Hepatocyte (in vitro differentiated cells): ENCODE results near the gene HPSE2. TPM values are rescaled to one million over a fixed set of nuclear protein-coding genes. Genes with fewer than 3 reads are reported as not detected.
A peak's percentile ranks its signal among the peaks of the same experiment; 100 is the strongest.

Experiments used
- DNase-seq: peaks from one replicate; pipeline ENCODE4 v3.0.0-alpha.2; 2016; ENCODE audit warnings: low spot score
- H2AFZ ChIP-seq: fragments of 200-600 bp; sonication (generic); 2 replicates; pipeline ENCODE4 v1.6.0; 2016; ENCODE audit warnings: antibody characterized with exemption, mild to moderate bottlenecking
- H3K27ac ChIP-seq: fragments of 200-600 bp; sonication (generic); 2 replicates; pipeline ENCODE4 v1.5.1; 2016; ENCODE audit warnings: mild to moderate bottlenecking
- H3K27me3 ChIP-seq: fragments of 200-600 bp; sonication (generic); 2 replicates; pipeline ENCODE4 v1.6.1; 2016
- H3K36me3 ChIP-seq: fragments of 200-600 bp; sonication (generic); replicated peaks from 2 replicates; pipeline ENCODE4 v1.5.1; 2016; ENCODE audit warnings: low read depth; ENCODE audit not compliant: insufficient read depth
- H3K4me1 ChIP-seq: fragments of 200-600 bp; sonication (generic); 2 replicates; pipeline ENCODE4 v1.5.1; 2016; ENCODE audit warnings: mild to moderate bottlenecking, moderate library complexity; ENCODE audit not compliant: insufficient read depth
- H3K4me2 ChIP-seq: fragments of 200-600 bp; sonication (generic); 2 replicates; pipeline ENCODE4 v1.6.0; 2016
- H3K4me3 ChIP-seq: fragments of 200-600 bp; sonication (generic); 2 replicates; pipeline ENCODE4 v1.5.1; 2016; ENCODE audit warnings: mild to moderate bottlenecking
- H3K79me2 ChIP-seq: fragments of 200-600 bp; sonication (generic); 2 replicates; pipeline ENCODE4 v1.6.0; 2017; ENCODE audit warnings: mild to moderate bottlenecking
- H3K9me2 ChIP-seq: fragments of 200-600 bp; sonication (generic); replicated peaks from 2 replicates; pipeline ENCODE4 v1.6.0; 2017; ENCODE audit warnings: mild to moderate bottlenecking; ENCODE audit not compliant: insufficient read depth
- H3K9me3 ChIP-seq: fragments of 200-600 bp; sonication (generic); 2 replicates; pipeline ENCODE4 v1.5.1; 2016; ENCODE audit warnings: low read depth, mild to moderate bottlenecking
- H4K20me1 ChIP-seq: fragments of 200-600 bp; sonication (generic); 2 replicates; pipeline ENCODE4 v1.6.0; 2016; ENCODE audit warnings: mild to moderate bottlenecking; ENCODE audit not compliant: insufficient read depth, poor library complexity, severe bottlenecking
- CTCF ChIP-seq: fragments of 200-600 bp; sonication (generic); IDR thresholded peaks from 2 replicates; pipeline ENCODE4 v1.5.1; 2016; ENCODE audit warnings: antibody characterized with exemption, mild to moderate bottlenecking; ENCODE audit not compliant: poor library complexity
- EZH2 ChIP-seq: fragments of 200-600 bp; sonication (generic); IDR thresholded peaks from 2 replicates; pipeline ENCODE4 v1.6.1; 2016; ENCODE audit warnings: antibody characterized with exemption, mild to moderate bottlenecking, borderline replicate concordance
- EZH2phosphoT487 ChIP-seq: fragments of 200-600 bp; sonication (generic); IDR thresholded peaks from one replicate; pipeline ENCODE4 v1.6.1; 2018; ENCODE audit warnings: antibody characterized with exemption, mild to moderate bottlenecking, low read depth, moderate library complexity; ENCODE audit not compliant: unreplicated experiment, severe bottlenecking
- WGBS: methylation state at CpG from one replicate; pipeline ENCODE4 v1.1.6; 2016; ENCODE audit warnings: low lambda C conversion rate; ENCODE audit errors: missing lambda C conversion rate; 5-methylcytosine and 5-hydroxymethylcytosine counted together
- polyA plus RNA-seq: library from polyadenylated mRNA; unstranded; fragments of >200 nt; fragmentation: Nextera tagmentation; extraction: Ambion mirVana; gene quantifications from 2 replicates; pipeline ENCODE4 v1.2.1, GENCODE V29; 2016
- total RNA-seq: library from RNA; depleted of rRNA; stranded (reverse); fragments of >200 nt; gene quantifications from 2 replicates; pipeline ENCODE4 v1.2.3, GENCODE V29; 2014

Gene HPSE2
- total and polyA plus RNA-seq, 2 experiments from 2014 or later = 3.7 to 5.7 TPM

- Histone ChIP-seq H3K9me2 (no peaks in the 10 kb centered on the region), H3K4me1 (peaks cover 5% of the 10 kb centered on the region), H3K27me3 (no peaks in the 10 kb centered on the region), H3K79me2 (no peaks in the 10 kb centered on the region), H3K27ac (no peak overlapping the region), H3K4me2 (no peak overlapping the region), H3K36me3 (no peaks in the 10 kb centered on the region), H4K20me1 (no peaks in the 10 kb centered on the region), H3K4me3 (no peak overlapping the region), H3K9me3 (no peaks in the 10 kb centered on the region), H2AFZ (no peak overlapping the region)
- DNase-seq = no peak
- TF ChIP-seq EZH2 = no peak
- TF ChIP-seq EZH2phosphoT487 = no peak
- peak; percentile 20 for TF ChIP-seq CTCF
- WGBS = 69% methylated on average over 1 of the region's 1 CpG
These were observed 319.0 kb downstream of the HPSE2 start for GRCh38 chr10:98916526-98917125.

GRCh38 chr10:98915911-98916310, 319.7 kb downstream of the HPSE2 start:
- no peaks in the 10 kb centered on the region for H4K20me1 ChIP-seq
- WGBS = 27% methylated on average over 1 of the region's 1 CpG
- H3K36me3 ChIP-seq = no peaks in the 10 kb centered on the region
- no peaks in the 10 kb centered on the region for H3K9me3 ChIP-seq
- no peak overlapping the region for H3K4me3 ChIP-seq
- H3K27ac ChIP-seq = no peak overlapping the region
- H3K4me1 ChIP-seq = peaks cover 5% of the 10 kb centered on the region
- H3K27me3 ChIP-seq = no peaks in the 10 kb centered on the region
- no peak for DNase-seq
- no peaks in the 10 kb centered on the region for H3K79me2 ChIP-seq
- no peak overlapping the region for H3K4me2 ChIP-seq
- TF ChIP-seq EZH2phosphoT487 = no peak
- H3K9me2 ChIP-seq = no peaks in the 10 kb centered on the region
- H2AFZ ChIP-seq = no peak overlapping the region

- H3K36me3 ChIP-seq = no peaks in the 10 kb centered on the region
- WGBS = 58% methylated on average over 3 of the region's 3 CpGs
- H3K4me2 ChIP-seq = no peak overlapping the region
- TF ChIP-seq EZH2phosphoT487 (no peak), EZH2 (no peak), CTCF (no peak)
- H3K4me1 ChIP-seq = no peaks in the 10 kb centered on the region
- H2AFZ ChIP-seq = no peak overlapping the region
- no peaks in the 10 kb centered on the region for H3K79me2 ChIP-seq
- H3K9me3 ChIP-seq = no peaks in the 10 kb centered on the region
- no peaks in the 10 kb centered on the region for H3K9me2 ChIP-seq
- peak overlapping the region; percentile 55 for H3K27ac ChIP-seq
- no peaks in the 10 kb centered on the region for H3K27me3 ChIP-seq
- no peak overlapping the region for H3K4me3 ChIP-seq
- H4K20me1 ChIP-seq = no peaks in the 10 kb centered on the region
- no peak for DNase-seq
These were observed 325.1 kb downstream of the HPSE2 start for GRCh38 chr10:98910546-98910945.

GRCh38 chr10:98910048-98910447, 325.6 kb downstream of the HPSE2 start:
- H3K9me2 ChIP-seq = no peaks in the 10 kb centered on the region
- H4K20me1 ChIP-seq = no peaks in the 10 kb centered on the region
- H3K36me3 ChIP-seq = no peaks in the 10 kb centered on the region
- no peak overlapping the region for H3K4me3 ChIP-seq
- no peak overlapping the region for H3K4me2 ChIP-seq
- TF ChIP-seq EZH2phosphoT487 (no peak), CTCF (no peak), EZH2 (no peak)
- no peaks in the 10 kb centered on the region for H3K4me1 ChIP-seq
- peak overlapping the region; percentile 55 for H3K27ac ChIP-seq
- DNase-seq = peak; percentile 47
- H3K79me2 ChIP-seq = no peaks in the 10 kb centered on the region
- H3K9me3 ChIP-seq = no peaks in the 10 kb centered on the region
- H3K27me3 ChIP-seq = no peaks in the 10 kb centered on the region
- H2AFZ ChIP-seq = no peak overlapping the region
